GM19351 (cell line): ENCODE measurements around the gene CELA2A.
"Not testable (repeated sequence)": the region's sequence is repeated elsewhere in the genome, so short reads cannot be mapped to it uniquely, and the experiment has no call there.

Experiments used
- ATAC-seq: cut with Tn5 transposase; IDR thresholded peaks from one replicate; pipeline ENCODE4 v1.9.1; 2021; ENCODE audit warnings: mild to moderate bottlenecking, moderate library complexity; ENCODE audit not compliant: unreplicated experiment

Gene CELA2A

DNA sequence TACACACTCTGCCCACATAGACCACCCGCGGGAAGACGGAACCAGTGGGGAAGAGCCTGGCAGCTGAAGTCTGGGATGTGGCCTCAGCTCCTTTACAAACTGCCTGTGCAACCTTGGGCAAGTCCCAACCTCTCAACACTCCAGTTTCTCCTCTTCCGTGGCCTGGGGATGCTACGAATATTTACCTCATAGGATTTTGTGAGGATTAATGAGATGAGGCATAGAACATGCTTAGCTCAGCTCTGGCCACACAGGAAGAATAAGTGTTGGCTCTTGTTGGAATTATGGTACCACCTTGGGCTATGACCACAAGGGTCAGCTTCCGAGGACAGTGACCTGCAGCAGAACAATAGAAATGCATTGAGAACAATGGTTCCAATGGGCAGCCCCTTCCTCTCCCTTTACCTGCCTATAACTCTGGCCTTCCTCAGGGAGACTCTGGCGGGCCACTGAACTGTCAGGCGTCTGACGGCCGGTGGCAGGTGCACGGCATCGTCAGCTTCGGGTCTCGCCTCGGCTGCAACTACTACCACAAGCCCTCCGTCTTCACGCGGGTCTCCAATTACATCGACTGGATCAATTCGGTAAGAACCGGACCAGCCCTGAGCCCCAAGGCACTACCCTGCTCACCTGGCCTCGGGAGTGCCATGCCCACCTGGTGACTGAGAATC lies 10.6 kb downstream of the CELA2A start:
- ATAC-seq: not testable (repeated sequence)

DNA sequence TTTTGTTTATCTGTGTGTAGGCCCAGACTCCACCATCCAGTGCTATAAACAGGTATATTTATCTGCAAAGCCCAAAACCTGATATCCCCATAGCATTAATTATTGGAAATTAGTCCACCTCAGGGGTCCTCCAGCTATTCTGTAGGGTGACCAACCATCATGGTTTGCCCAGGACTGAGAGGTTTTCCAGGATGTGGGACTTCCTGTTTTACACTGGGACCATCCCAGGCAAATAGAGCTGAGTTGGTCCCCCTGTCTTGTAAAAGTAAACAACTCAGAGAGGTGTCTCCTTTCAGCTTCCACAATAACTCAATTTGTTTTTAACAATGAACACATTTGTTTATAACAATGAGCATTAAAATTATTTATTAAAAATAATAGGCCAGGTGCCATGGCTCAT lies 11.6 kb downstream of the CELA2A start:
- no peak for ATAC-seq

DNA sequence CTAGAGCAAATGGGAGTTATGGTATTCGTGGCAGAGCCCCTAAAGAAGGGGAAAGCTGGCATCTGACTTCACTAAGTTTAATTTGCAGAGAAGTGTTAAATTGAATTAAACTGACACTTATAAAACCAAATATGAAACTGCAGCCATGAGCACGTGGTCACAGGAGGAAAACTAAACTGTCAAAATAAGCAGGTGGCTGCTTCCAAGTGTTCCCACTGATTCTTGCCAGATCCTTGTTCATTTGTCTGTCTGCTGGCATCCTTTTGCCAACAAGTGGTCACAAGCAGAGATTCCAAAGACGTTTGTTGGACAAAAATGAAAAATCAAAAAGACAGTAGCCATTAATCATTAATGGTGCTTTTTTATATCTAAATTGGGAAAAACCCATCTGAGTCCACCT lies 12.8 kb downstream of the CELA2A start:
- ATAC-seq: no peak

DNA sequence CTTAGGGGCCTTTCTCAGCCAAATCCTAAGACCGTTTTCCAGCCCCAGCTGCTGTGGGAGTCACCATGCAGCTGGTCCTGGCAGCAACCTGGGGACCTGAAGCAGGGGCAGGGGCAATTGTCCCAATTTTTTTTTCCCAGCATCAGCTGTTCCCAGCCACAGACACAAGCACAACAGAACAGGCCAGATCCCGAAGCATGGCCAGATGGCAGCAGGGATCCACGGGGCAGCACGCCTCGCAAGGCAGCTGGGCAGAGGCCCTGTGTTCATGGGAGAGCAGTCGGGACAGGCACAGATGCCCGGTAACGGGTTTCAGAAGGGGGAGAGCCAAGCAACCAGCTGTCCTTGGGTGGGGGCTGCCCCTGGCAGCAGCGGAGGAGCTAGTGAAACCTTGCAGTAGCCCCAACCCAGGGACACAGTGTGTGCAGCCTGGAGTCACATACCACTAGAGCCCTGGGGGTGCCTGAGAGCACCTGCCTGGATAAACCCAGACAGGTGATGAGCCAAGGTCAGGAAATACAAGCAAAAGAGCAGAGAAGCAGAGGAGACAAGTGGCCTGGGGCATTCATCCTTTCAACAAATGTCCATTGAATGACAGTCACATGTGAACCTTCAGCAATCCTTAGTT lies 13.4 kb downstream of the CELA2A start:
- not testable (repeated sequence) for ATAC-seq

DNA sequence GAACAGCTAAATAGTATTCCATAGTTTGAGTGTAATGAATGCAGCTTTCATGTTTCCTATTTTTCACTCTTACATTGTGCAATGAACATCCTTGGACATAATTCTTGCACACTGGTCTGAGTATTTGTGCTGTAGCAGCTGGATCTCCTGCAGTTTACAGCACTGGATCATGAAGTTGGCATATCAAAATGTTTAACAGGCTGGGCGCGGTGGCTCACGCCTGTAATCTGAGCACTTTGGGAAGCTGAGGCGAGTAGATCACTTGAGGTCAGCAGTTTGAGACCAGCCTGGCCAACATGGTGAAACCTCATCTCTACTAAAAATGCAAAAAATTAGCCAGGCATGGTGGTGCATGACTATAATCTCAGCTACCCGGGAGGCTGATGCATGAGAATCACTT lies 14.5 kb downstream of the CELA2A start:
- ATAC-seq: not testable (repeated sequence)

DNA sequence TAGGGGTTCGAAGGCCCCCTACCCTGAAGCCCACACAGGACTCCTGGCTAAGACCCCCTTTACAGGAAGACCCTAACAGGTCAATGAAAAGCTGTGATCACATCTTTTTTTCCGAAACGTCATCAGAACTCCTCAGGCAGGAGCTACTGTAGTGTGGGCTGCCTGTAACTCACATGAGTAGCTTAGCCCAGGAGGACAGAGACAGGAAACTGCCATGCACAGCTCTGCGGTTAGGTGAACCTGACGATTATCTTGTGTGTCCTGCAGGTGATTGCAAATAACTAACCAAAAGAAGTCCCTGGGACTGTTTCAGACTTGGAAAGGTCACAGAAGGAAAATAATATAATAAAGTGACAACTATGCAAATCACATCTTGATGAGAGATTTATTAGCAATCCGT lies 15.2 kb downstream of the CELA2A start:
- not testable (repeated sequence) for ATAC-seq

DNA sequence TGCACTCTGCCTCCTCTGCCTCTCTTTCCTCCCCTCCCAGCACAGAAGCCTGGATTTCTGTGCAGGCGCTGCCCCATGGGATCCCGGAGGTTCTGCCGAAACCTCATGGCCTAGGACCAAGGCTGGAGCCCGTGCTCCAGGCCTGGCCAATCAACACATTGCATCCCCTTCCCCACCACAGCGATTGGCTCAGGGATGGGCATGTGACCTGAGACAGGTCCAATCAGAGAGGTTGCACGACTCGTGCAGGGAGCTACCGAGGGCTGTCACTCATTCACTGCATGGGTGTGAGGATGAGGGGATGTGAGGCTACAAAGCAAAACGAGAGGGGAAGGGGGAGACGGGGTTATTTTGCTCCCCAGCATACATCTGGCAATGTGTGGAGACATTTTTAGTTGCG lies 16.1 kb downstream of the CELA2A start:
- ATAC-seq: no peak

DNA sequence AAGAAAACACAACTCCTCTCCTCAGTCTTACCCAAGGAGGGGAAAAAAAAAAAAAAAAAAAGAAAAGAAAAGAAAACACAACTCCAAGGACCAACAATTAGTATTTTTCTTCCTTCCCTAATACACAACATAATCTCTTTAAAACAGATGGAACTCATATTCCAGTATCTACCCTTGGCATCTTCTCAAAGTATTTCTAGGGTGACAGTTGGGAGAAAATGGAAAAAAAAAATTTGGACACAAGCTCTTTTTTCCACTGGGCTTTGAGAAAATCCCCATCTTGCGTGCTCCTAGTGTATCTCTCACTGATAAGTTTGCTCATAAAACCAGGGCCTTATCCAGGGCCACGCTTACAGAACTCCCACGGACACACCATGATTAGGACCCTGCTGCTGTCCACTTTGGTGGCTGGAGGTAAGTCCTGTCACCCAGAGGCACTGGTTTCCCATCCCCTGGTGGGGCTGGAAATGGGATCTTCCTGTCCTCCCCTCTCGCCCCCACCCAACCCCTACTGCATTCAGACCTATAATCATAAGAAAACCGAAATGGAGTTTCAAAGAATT lies 19.3 kb downstream of the CELA2A start, which contains the start of gene CELA2B:
Gene CELA2B, plus strand, starts transcription at position 353 of the 563 bp plus-strand sequence. Its CDS starts 22 bp downstream, at position 375.
- no peak for ATAC-seq

DNA sequence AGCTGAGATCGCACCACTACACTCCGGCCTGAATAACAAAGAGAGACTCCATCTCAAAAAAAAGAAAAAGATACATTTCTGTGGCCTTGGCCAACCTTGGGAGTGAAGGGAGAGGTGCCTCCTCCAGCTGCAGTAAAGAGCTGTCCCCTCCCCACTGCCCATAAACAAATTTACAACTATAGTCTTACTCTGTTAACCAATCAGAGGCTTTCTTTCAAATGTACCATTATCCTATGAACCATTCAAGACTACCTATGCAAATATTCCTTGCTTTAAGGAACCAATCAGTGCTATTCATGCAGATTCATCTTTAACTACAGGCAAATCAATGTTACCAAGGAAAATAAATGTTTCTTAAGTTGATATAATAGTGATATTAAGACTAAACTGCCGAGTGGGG lies 20.4 kb downstream of the CELA2A start:
- ATAC-seq: no peak

DNA sequence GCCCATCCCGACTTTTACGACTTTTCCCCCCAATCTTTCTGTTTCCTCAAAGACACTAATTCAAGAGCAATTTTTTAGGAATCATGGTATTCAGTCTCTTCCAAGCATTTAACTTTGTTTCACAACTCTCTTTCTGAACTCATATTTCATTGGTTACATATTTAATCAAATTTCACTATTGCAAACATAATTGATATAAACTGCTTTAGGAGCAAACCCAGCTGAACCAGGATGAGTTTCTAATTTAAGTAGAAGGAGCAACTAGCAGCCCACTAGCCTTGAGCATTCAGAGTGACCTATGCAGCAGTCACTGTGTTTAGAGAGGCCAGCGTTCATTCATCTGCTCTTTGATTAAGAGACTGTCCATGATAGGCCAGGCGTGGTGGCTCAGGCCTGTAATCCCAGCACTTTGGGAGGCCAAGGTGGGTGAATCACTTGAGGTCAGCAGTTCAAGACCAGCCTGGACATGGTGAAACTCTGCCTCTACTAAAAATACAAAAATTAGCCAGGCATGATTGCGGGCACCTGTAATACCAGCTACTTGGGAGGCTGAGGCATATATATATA lies 21.2 kb downstream of the CELA2A start:
- ATAC-seq: no peak

DNA sequence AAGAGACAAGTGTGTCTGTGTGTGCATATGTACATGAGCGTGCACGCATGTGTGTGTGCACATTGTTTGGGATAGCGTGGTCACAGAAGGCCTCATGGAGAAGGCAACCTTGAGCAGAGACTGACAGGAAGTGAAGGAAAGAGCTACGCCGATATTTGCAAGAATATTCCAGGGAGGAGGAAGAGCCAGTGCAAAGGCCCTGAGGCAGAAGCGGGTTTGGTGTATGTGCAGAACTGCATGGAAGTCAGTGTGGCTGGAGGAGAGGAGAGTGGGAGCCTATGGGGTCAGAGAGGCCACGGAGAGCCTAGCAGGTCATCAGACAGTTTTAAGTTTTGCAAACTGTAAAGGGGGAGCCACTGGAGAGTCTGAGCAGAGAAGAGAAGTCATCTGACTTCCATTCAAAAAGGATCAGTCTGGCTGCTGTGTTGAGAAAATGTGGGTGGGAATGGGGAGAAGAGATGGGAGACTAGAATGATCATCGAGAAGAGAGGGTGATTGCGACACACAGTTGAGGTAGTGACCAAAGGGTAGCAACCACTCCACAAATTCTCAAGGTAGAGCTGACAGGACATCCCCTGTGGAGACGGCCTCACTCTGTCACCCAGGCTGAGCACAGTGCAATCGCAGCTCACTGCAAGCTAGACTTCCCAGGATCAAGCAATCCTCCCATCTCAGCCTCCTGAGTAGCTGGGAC lies 23.3 kb downstream of the CELA2A start:
- ATAC-seq: no peak

DNA sequence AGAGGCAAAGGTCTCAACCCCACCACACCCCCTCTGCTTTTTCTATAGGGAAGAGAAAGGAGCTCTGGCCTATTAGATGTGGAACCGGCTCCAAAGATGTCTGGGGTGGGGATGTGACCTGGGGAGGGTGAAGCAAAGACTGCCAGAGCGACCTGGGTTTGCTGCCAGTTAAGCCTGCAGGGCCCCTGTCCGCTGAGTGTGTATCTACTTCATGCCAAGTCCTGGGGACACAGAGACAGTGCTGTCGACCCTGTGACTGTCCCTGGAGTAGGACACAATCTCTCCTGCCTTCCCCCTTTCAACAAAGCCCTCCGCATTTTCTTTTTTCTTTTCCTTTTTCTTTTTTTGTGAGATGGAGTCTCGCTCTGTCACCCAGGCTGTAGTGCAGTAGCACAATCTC lies 25.9 kb downstream of the CELA2A start:
- ATAC-seq: not testable (repeated sequence)

DNA sequence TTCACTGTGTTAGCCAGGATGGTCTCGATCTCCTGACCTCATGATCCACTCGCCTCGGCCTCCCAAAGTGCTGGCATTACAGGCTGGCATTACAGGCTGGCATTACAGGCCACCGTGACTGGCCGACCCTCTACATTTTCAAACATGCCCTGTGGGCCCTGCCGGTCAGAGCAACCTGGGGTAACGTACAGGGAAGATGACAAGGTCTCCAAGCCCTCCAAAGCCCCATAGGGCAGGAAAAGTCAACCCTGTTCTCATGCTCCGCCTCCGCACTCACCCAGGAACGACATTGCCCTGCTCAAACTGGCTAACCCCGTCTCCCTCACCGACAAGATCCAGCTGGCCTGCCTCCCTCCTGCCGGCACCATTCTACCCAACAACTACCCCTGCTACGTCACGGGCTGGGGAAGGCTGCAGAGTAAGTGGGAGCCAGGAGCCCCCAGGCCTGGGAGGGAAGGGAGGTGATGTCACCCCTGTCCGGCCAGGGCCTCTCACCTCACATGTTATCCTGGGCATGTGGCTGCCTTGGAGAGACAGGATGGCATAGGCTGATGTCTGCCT lies 26.5 kb downstream of the CELA2A start:
- not testable (repeated sequence) for ATAC-seq

DNA sequence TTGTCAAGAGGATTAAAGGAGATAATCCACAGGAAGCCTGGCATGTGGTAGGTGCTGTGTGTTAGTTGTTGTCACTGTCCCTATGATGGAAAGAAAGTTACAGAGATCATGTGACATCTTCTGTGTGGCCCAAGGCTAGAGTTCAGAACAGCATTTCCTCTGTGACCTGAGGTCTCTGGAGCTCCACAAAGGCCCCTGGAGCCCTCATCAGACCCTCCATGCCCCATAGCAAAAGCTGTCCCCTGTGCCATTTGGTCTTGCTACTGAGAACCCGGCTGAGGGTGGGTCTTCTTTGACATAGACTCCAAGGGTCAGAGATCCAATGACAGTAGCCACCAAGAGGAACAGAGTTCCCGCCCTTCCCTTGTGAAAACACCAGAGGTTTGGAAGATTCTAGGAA lies 27.4 kb downstream of the CELA2A start:
- ATAC-seq: no peak

DNA sequence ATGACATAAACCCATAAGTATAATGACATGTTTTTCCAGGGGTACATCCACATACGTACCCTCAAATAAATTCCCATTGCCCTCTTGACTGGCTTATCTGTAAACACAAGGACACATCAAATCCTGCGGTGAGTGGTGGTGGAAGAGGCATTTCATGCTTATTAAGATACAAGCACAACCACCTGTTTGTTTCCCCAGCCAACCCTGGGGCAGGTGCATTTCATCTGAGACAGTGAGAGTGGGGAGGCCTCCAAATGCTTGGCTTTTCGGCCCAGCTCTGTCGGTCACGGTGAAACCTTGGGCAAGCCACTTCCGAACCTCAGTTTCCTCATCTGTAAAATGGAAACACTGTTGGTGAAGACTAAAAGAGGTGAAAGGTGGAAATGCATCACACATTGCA lies 27.9 kb downstream of the CELA2A start:
- ATAC-seq: not testable (repeated sequence)

DNA sequence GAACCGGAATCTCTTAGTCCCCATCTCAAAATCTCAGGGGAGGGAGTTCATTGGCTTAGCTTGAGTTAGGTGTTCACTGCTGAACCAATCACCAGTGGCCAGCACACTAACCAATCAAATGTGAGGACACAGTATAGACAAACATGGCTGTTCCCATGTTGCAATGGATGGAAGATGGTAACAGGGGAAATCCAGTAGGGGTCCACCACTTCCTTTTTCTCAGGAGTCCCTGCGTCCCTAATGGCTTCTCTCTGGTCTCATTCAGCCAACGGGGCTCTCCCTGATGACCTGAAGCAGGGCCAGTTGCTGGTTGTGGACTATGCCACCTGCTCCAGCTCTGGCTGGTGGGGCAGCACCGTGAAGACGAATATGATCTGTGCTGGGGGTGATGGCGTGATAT lies 29.1 kb downstream of the CELA2A start:
- ATAC-seq: no peak

DNA sequence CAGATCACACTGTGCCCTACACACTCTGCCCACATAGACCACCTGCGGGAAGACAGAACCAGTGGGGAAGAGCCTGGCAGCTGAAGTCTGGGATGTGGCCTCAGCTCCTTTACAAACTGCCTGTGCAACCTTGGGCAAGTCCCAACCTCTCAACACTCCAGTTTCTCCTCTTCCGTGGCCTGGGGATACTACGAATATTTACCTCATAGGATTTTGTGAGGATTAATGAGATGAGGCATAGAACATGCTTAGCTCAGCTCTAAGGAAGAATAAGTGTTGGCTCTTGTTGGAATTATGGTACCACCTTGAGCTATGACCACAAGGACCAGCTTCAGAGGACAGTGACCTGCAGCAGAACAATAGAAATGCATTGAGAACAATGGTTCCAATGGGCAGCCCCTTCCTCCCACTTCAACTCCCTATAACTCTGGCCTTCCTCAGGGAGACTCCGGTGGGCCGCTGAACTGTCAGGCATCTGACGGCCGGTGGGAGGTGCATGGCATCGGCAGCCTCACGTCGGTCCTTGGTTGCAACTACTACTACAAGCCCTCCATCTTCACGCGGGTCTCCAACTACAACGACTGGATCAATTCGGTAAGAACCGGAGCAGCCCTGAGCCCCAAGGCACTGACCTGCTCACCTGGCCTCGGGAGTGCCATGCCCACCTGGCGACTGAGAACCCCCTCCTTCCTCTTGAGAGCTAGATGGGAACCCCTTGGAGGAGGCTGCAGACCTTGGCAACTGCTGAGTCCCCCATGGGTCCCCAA lies 30.5 kb downstream of the CELA2A start:
- ATAC-seq: not testable (repeated sequence)

DNA sequence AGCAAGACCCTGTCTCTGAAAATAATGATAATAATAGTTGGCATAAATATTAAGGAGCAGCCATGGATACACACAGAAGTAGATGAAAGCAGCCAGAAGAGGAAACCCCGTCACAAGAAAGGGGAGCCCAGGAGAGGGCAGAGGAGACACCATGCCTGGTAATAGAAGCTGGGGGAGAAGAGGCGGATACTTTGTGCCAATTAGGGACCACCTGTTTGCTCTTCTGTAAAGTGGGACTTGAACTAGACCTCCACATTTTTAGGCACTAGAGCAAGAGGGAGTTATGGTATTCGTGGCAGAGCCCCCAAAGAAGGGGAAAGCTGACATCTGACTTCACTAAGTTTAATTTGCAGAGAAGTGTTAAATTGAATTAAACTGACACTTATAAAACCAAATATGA lies 31.8 kb downstream of the CELA2A start:
- no peak for ATAC-seq

DNA sequence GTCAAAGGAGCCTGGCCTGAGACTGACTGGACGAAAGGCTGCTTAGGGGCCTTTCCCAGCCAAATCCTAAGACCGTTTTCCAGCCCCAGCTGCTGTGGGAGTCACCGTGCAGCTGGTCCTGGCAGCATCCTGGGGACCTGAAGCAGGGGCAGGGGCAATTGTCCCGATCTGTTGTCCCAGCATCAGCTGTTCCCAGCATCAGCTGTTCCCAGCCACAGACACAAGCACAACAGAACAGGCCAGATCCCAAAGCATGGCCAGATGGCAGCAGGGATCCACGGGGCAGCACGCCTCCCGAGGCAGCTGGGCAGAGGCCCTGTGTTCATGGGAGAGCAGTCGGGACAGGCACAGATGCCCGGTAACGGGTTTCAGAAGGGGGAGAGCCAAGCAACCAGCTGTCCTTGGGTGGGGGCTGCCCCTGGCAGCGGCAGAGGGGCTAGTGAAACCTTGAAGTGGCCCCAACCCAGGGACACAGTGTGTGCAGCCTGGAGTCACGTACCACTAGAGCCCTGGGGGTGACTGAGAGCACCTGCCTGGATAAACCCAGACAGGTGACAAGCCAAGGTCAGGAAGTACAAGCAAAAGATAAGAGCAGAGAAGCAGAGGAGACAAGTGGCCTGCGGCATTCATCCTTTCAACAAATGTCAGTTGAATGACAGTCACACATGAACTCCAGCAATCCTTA lies 32.7 kb downstream of the CELA2A start:
- ATAC-seq: no peak

DNA sequence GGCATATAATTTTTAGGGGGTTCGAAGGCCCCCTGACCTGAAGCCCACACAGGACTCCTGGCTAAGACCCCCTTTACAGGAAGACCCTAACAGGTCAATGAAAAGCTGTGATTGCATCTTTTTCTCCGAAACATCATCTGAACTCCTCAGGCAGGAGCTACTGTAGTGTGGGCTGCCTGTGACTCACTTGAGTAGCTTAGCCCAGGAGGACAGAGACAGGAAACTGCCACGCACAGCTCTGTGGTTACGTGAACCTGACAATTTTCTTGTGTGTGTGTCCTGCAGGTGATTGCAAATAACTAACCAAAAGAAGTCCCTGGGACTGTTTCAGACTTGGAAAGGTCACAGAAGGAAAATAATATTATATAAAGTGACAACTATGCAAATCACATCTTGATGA lies 34.5 kb downstream of the CELA2A start:
- not testable (repeated sequence) for ATAC-seq
